Cerebellar nuclear complex (tissue), 1 donor: ENCODE data around the gene FAM241A.
"Not testable (repeated sequence)": the region's sequence is repeated elsewhere in the genome, so short reads cannot be mapped to it uniquely, and the experiment has no call there.

ENCODE experiments used
- DNase-seq, 2 experiments: peaks; one replicate each; lab custom pipeline; 2025; lab: John Stamatoyannopoulos, UW

FAM241A gene

DNA sequence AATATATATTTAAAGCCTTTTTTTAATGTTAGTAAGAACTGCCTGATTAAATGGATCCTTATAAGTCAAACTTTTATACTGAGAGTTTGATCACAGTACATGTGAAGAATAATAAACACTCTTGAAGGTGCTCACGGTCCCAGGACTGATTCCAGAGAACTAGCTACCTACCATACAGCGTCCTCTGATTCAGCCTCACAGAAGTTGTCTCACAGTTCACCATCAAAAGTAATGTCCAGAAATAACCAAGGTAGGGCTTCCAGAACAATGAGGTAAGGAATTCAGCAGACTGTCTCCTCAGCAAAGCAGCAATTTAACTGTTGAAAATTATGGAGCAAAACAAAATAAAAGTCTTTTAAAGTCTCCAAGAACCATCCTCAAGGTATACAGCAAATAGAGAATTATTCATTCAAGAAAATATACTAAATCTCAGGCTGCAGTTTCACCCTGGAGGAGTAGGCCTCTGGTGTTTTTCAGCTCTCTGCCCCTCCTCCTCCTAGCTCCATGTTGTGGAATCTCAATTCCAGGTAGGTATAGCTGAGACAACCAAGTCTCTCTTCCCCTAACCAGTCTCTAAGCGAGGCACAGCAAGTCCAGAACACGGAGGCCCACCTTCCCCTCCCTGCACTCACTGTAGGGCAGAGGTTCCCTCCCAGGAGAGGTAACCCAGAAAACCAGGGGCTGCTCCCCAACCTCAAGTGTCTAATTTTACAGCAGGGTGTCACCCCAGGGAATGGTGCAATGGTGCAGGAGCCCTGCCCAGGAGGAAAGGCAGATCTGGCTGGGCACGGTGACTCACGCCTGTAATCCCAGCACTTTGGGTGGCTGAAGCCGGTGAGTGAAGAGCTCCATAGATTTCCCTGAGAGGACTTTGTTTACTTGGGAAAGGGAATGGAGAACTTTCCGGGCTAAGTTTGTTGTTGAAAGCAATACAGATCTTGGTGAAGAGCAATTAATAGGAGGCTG lies 28.6 kb downstream of the FAM241A start:
- no peak for DNase-seq

DNA sequence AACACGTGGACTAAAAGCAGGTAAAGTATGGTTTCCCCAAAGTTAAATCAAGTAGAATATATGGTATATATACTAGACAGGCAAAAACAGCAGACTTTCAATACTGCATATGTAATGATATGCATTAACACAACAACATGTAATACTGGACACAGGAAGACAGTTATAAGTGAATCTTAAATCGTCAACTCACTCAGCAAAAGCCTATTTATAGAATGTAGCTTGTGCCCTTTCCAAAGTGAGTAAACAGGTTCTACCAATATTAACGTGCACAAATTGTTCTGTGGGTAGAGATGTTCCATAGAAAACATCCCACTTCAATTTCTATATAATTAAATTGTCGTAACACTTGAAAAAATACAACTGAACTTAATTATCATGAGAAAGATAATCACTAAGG lies 30.6 kb downstream of the FAM241A start:
- no peak for DNase-seq

DNA sequence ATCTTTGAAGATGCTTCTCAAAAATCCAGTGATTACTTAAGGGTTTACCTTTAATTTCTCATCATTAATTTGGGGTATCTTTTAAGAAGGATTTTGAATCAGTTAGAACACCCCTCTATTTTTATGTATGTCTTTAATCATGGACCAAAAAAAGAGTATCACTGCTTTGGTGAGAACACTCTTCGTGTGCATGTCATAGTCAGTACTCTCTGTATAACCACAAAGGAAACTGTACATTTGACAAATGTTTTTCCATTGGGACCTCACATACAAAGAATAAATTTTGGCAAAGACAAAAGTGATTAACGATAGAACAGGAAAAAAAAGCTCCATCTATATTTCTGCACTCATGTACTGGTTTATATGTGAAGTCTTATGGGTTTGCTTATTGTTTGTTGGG lies 31.3 kb downstream of the FAM241A start:
- no peak for DNase-seq

DNA sequence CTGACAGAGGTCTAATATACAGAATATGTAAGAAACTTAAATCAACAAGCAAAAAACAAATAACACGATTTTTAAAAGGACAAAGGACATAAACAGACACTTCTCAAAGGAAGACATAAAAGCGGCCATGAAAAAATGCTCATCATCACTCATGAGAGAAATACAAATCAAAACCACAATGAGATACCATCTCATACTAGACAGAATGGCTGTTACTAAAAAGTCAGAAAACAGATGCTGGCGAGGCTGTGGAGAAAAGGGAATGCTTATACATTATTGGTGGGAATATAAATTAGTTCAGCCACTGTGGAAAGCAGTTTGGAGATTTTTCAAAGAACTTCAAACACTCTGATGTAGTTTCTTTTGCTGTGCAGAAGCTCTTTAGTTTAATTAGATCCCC lies 33.5 kb downstream of the FAM241A start:
- DNase-seq = not testable (repeated sequence)

DNA sequence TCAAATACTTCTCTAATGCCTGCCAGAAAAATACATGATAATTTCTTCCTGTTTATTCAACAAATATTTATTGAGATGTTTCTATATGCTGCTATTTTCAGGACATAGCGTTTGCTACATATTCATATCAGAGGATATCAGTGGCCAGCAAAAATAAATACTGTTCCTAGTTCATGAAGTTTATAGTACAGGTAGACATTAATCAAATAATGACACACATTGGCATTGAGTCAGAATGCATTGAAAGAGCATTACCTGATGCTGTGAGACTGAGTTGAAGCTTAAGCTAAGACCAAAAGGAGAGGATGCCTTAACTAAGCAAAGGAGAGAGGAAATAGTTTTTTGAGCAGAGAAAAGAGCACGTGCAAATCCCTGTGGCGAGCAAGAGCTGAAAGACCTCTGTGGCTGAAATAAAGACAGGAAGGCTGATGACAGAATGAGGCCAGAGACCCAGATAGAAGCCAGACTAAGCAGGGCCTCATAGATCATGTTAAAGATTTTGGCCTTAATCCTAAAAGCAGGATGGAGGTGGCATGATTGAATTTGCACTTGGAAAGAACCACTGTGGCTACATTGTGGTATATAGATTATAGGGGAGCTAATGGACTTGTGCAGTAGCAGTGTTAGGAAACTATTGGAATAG lies 36.2 kb downstream of the FAM241A start:
- no peak for DNase-seq

DNA sequence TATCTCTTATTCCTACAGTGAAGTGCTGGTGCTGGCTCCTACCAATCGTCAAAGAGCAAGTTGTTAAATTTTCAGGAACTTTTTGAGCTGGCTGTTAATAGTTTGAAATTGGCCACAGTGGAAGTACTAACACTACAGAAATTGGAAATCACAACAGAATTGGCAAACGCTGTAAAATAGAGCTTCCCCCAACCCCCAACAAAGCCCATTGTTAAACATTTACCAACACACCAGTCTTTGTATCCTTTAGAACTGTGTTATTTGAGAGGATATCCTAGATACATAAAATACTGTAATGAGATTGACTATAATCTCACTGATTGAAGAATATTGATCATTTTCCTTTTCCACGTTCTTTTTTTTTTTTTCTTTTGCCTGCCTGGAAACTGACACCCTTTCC lies 37.4 kb downstream of the FAM241A start:
- no peak for DNase-seq

DNA sequence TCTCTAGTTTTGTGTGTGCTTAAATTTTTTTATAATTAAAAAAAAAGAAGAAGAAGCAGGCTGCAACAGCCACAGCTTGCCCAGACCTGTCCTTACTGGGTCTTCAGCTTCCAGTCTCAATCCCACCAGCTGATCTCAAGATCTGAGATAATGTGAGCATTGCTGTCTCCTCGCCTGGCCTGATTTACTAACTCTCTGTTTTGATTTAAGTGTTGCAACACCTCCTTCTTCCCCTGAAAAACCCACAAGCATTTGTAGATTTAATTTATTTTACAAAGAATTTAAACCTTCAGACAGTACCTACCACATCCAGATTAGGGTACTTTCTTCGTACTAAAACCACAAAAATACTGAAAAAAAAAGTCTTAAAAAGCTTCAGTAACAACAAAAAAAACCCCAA lies 38.0 kb downstream of the FAM241A start:
- no peak for DNase-seq

DNA sequence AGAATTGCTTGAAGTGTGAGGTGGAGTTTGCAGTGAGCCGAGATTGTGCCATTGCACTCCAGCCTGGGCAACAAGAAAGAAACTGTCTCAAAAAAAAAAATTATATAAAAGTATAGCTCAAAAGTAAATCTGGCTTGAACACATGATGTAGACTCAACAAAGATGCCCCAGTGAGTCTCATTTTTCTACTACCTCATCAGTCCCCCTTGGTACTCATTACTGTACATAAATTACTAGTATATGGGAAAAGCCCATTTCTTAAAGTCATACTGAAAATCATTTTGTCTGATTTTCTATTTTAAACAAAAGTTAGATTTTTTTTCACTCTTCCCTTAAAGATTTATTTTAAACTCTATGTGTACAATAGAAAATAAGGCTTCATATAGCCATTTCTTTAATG lies 39.2 kb downstream of the FAM241A start:
- no peak for DNase-seq

DNA sequence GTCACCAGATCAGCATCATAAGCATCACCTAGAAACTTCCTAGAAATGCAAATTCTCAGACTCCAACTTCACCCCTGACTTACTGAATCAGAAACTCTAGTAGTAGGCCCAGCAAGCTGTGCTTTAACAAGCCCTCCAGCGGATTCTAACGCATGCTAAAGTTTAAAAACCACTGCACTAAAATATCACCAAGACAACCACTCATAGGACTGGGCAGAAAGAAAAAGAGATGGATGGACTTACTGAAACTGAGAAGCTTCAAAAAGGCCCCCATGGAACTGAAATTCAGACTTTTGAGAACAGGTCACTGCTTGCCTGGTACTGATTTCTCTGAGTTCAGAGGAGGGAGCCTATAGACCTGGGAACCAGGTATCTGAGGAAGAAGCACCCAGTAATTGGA lies 40.1 kb downstream of the FAM241A start:
- no peak for DNase-seq

DNA sequence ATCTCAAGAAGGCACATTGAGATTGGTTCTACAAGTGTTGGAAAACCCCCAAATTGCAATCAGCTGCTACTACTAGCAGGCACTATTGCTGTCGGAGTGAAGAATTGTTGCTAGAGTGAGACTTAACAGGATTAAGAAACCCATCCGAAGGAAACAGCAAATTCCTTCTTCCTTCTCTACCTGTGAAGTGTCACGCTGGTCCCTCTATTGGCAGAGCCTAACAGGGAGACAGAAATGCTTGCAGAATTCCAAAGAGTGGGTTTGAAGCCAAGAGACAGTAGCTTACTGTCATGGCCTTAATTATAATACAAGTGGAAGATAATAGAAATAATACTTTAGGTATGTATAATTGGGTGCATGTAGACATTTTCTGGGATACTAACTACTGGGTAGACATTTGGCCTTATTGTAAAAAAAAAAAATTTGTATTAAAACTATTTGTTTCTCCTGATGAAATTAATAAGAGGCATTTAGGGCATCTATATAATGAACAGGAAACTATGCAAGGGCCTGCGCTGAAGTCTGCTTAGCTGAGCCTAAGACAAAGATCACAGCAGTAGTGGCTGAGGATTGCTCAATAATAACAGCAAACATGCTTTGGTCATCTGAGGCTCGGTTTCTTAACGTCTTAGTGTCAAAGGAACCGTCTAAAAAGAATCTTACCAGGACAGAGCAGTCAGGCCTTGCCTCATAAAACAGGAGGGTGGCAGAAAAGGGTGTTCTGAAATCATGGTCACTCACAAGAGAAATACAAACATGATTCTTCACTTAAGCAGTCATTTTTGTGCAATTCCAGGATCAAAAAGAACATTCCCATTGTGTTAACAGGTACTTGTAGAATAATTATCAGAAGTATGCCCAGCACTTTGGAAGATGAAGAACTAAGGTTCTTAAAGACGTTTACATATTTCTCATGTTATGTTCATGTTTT lies 40.8 kb downstream of the FAM241A start:
- no peak for DNase-seq

DNA sequence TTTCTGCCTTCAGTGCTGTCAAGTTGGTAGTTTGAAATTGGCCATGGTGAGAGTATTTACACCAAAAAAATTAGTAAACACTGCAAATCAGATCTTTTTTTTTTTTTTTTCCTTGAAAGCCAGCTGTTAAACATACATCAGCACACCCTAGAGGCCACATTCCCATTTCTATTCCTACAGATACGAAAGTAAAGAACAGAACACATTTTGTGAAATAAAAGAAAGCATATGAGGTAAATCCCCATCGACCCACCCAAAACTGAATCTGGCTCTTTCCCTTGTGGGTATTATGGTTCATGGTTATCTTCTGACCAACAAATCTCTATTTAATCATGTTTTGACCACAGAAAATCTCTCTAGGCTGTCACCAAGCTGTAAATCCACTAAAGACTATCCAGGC lies 44.5 kb downstream of the FAM241A start:
- DNase-seq = no peak

DNA sequence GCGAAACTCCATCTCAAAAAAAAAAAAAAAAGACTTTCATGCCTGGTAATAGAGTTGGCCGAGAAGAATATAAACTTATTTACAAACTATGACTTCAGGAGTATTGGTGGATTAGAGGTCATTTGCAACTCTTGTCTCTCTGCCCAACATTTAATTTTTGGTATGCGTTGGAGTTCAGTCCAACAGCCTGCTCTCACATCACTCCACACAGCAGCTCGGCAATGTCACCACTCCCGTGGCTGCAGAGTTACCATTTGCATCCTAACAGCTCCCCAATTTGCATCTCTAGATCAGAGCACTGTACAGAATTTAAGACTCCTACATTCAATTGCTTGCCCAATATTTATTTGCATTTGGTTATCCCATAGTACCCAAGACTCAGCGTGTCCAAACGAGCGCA lies 45.4 kb downstream of the FAM241A start:
- DNase-seq = no peak

DNA sequence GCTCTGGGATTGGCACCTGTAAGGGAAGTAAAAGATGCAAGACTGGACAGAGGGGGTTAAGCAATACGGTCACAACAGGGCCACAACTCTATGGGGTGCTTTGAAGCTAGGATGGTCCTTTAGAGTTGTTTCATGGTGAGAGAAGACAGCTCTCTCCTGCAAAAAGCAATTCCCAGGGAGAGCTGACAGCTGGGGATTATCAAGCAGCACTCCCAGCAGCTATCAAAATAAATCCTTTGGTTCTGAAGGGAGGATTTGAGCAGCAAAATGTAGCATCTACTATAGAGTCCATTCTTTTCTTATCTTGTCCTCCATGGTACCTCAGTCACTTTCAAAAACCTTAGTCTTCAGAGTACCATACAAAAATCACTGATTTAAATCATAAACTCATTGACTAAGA lies 51.2 kb downstream of the FAM241A start:
- DNase-seq = no peak

DNA sequence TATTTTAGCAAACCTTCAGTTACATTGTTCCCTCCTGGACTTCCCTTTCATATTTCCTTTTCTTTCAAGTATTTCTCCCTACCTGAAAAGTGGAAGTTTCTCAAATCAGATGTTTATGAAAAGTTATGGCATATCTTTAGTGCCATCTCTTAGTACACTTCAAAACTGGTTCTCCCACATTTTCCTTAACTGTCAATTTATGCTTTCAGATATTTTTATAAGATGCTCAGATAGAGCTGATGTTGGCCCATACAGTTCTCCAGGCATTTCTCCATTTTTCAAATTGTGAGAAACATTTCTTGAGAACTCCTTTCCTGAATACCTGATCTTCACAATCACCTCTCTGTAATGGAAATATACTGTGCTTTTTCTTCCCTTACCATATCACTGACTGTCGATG lies 53.8 kb downstream of the FAM241A start:
- DNase-seq = no peak

DNA sequence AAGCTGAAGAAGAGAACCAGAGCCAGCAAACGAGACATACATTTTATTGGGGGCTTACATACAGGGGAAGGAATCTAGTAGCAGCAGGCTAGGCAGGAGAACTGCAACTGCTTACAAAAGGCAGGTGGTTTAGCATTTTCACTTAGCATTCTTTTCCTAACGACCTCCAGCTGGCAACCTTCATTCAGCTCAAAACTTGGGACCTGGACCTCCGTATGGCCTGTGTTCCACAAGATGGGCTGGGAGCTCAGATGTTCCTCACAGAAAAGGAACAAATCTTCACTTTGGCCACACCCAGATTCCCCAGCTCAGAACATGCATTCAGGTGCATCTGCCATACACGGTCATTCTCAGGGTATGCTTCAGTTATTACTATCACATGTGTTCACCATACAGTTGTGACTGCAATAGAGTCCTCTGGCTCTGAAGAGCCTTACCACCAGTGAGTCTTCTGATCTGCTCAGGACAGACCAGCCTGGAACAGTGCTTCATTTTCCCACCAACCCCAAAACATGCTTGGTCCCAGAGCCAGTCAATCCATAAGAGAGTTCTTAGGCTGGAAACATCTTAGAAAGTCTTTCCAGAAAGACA lies 56.8 kb downstream of the FAM241A start:
- no peak for DNase-seq

DNA sequence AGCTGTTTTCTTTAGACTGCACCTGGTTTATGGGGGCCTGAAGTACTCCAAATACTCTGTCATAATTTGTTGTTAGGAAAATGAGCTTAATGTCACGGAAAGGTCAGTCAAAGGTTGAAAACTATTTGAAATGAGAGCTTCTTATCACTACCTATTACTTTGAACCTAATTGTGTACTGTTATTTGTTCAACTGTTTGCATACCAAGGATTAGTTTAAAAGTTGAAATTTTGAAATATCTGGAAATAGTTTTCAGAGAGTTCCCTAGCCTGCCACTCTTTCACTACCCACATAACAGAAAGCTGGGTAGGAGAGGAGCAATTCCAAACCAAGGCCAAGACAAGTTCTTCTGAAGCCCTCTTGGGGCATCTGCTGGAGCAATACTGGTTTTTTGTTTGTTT lies 58.3 kb downstream of the FAM241A start:
- no peak for DNase-seq

DNA sequence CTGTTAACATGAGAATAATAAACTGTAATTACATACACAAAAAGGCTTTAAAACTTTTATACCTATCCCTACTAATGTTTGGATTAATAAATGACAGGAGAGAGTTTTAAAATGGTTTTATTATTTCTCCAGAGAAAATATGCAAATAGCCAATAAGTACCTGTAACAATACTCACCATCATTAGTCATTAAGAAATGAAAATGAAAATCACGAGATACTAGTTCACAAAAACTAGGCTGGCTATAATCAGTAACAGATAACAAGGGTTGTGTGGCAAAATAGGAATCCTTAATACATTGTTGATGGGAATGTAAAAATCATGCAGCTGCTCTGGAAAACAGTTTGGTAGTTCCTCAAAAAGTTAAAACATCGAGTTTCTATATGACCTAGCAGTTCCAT lies 61.2 kb downstream of the FAM241A start:
- DNase-seq = no peak

DNA sequence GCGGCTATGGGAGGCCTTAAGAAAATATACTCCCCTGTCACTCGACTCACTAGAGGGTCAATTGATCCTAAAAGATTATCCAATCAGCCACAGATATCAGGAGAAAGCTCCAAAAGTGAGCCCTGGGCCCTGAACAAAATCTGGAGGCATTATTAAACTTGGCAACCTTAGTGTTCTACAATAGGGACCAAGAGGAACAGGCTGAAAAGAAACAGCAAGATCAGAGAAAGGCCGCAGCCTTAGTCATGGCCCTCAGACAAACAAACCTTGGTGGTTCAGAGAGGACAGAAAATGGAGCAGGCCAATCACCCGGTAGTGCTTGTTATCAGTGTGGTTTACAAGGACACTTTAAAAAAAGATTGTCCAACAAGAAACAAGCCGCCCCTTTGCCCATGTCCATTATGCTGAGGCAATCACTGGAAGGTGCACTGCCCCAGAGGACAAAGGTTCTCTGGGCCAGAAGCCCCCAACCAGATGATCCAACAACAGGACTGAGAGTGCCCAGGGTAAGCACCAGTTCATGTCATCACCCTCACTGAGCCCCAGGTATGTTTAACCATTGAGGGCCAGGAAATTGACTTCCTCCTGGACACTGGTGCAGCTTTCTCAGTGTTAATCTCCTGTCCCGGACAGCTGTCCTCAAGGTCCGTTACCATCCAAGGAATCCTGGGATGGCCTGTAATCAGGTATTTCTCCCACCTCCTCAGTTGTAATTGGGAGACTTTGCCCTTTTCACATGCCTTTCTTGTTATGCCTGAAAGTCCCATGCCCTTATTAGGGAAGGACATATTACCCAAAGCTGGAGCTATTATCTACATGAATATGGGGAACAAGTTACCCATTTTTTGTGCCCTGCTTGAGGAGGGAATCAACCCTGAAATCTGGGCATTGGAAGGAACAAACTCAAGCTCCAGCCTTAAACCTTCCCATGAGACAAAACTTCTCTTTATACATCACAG lies 63.2 kb downstream of the FAM241A start:
- not testable (repeated sequence) for DNase-seq

DNA sequence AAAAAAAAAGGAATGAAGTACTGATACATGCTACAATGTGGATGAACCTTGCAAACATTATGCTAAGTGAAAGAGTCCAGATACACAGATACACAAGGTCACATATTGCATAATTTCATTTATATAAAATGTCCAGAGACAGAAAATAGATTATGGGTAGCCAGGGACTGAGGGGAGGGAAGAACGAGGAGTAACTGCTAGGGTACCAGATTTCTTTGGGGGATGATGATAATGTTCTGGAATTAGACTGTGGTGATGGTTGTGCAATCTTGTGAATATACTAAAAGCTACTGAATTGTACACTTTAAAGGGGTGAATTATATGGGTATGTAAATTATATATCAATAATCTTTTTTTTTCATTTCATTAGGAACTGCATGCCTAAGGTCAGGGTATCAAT lies 65.5 kb downstream of the FAM241A start:
- DNase-seq = no peak

DNA sequence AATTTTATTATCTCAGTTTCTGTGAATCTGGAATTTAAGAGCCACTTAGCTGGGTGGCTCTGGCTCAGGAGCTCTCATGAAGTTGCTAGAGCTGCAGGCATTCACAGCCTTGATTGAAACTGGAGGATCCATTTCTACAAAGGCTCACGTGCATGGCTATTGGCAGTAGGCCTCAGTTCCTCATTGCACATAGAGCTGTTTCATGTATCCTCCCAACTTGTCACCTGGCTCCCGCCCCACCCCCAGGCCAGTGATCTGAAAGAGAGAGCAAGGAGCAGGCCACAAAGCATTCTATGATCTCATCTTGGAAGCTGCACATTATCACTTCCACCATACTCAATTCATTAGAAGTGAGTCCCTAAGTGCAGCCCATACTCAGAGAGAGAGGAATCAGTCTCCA lies 67.8 kb downstream of the FAM241A start:
- DNase-seq = no peak

DNA sequence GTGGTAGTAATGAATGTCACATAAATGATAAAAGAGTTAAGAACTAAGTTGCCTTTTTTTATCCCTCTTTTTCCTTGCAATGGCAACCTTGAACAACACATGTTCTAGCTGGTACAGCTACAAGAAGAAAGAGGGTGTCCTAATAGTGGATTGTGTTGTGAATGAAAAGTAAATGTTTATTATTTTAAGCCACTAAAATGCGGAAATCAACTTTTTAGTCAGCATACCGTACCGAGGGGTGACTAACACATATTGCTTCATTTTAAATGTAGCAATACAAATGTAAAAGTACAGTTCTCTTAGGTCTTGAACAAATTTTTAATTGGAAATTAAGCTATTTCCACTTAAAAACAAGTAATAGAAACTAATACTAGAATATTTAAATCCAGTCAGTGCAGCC lies 68.6 kb downstream of the FAM241A start:
- DNase-seq = no peak
